Gastroesophageal sphincter (tissue), 4 donors: ENCODE data around the gene CTRB2. TPM values are rescaled to one million over a fixed set of nuclear protein-coding genes. Genes with fewer than 3 reads are reported as not detected.
A peak's percentile ranks its signal among the peaks of the same experiment; 100 is the strongest.

Experiments used
- ATAC-seq: fragments of 150-250 bp; one replicate; pipeline ENCODE4 v1.9.1; 2016; ENCODE audit warnings: mild to moderate bottlenecking, moderate library complexity
- H3K27ac ChIP-seq, 4 donors: fragments of 200-600 bp; sonication (generic) in 3 of 4; 1 replicate in 3 of 4; 2 replicates in 1 of 4; pipeline ENCODE4 v1.5.1; 2016 to 2019
- H3K27me3 ChIP-seq: fragments of 200-600 bp; sonication (generic); one replicate; pipeline ENCODE4 v1.5.1; 2019
- H3K36me3 ChIP-seq, 2 donors: fragments of 200-600 bp; sonication (generic); one replicate each; pipeline ENCODE4 v1.5.1; 2019; ENCODE audit warnings: control low read depth in 1 of 2
- H3K4me1 ChIP-seq, 3 donors: fragments of 200-600 bp; sonication (generic); 1 replicate in 2 of 3; 2 replicates in 1 of 3; pipeline ENCODE4 v1.5.1; 2016 to 2019; ENCODE audit warnings: control low read depth in 2 of 3
- H3K4me3 ChIP-seq, 2 donors: fragments of 200-600 bp; sonication (generic); one replicate each; pipeline ENCODE4 v1.5.1; 2019; ENCODE audit warnings: mild to moderate bottlenecking in 1 of 2, moderate library complexity in 1 of 2
- H3K9me3 ChIP-seq, 3 donors: fragments of 200-600 bp; sonication (generic); one replicate each; pipeline ENCODE4 v1.5.1; 2017 to 2019; ENCODE audit warnings: control low read depth in 2 of 3
- EP300 ChIP-seq: sonication (generic); formaldehyde crosslinking; IDR thresholded peaks from one replicate; pipeline ENCODE4 v1.6.1; 2017; ENCODE audit warnings: antibody characterized with exemption, mild to moderate bottlenecking
- POLR2A ChIP-seq, 2 donors: fragments of 450-650 bp; IDR thresholded peaks; one replicate each; pipeline ENCODE4 v1.6.1; 2017; ENCODE audit warnings: antibody characterized with exemption in 2 of 2, mild to moderate bottlenecking in 2 of 2, moderate library complexity in 1 of 2
- POLR2AphosphoS5 ChIP-seq: sonication (generic); formaldehyde crosslinking; IDR thresholded peaks from one replicate; pipeline ENCODE4 v1.6.1; 2017; ENCODE audit warnings: antibody characterized with exemption
- WGBS, 2 donors: methylation state at CpG; one replicate each; pipeline ENCODE4 v1.1.5; 2018; ENCODE audit warnings: low coverage in 1 of 2; 5-methylcytosine and 5-hydroxymethylcytosine counted together
- total RNA-seq, 4 donors: library from RNA; depleted of rRNA; stranded (reverse); fragments of >200 nt; gene quantifications; one replicate each; pipeline ENCODE4 v1.1.0, GENCODE V29; 2016
- TF ChIP-seq, protein P1 (sequence below), 4 experiments: fragments of 200-600 bp in 2 of 4; fragments of 450-650 bp in 2 of 4; sonication (generic) in 1 of 4; IDR thresholded peaks; one replicate each; pipeline ENCODE4 v1.5.1; 2017 to 2019; ENCODE audit warnings: antibody characterized with exemption in 4 of 4, mild to moderate bottlenecking in 2 of 4, moderate library complexity in 2 of 4

The CTRB2 gene
- total RNA-seq: not detected

- WGBS, 2 donors: 79% methylated on average over 2 of the region's 24 CpGs; no CpG with 5 or more reads in 1 of the 2 donors
- ATAC-seq: no peak
- H3K4me1 ChIP-seq: no peaks in the 10 kb centered on the region
- peaks cover 12% of the 10 kb centered on the region for H3K27me3 ChIP-seq
- no peaks in the 10 kb centered on the region for H3K36me3 ChIP-seq
- H3K27ac ChIP-seq: no peak within 1 kb of the TSS
- no peak within 1 kb of the TSS for H3K4me3 ChIP-seq
- H3K9me3 ChIP-seq: no peaks in the 10 kb centered on the region
- TF ChIP-seq POLR2AphosphoS5 (no peak), POLR2A (IDR thresholded peaks at IDR 0.05) (no peak), EP300 (no peak)
- TF ChIP-seq, protein P1, sequence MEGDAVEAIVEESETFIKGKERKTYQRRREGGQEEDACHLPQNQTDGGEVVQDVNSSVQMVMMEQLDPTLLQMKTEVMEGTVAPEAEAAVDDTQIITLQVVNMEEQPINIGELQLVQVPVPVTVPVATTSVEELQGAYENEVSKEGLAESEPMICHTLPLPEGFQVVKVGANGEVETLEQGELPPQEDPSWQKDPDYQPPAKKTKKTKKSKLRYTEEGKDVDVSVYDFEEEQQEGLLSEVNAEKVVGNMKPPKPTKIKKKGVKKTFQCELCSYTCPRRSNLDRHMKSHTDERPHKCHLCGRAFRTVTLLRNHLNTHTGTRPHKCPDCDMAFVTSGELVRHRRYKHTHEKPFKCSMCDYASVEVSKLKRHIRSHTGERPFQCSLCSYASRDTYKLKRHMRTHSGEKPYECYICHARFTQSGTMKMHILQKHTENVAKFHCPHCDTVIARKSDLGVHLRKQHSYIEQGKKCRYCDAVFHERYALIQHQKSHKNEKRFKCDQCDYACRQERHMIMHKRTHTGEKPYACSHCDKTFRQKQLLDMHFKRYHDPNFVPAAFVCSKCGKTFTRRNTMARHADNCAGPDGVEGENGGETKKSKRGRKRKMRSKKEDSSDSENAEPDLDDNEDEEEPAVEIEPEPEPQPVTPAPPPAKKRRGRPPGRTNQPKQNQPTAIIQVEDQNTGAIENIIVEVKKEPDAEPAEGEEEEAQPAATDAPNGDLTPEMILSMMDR (IDR thresholded peaks at IDR 0.05): no peak
Measured at GRCh38 chr16:75206749-75207451, at the start of gene CTRB2. Gene CTRB2 (minus strand): TSS chr16:75207161. CDS start chr16:75207141, 20 bp downstream.

DNA sequence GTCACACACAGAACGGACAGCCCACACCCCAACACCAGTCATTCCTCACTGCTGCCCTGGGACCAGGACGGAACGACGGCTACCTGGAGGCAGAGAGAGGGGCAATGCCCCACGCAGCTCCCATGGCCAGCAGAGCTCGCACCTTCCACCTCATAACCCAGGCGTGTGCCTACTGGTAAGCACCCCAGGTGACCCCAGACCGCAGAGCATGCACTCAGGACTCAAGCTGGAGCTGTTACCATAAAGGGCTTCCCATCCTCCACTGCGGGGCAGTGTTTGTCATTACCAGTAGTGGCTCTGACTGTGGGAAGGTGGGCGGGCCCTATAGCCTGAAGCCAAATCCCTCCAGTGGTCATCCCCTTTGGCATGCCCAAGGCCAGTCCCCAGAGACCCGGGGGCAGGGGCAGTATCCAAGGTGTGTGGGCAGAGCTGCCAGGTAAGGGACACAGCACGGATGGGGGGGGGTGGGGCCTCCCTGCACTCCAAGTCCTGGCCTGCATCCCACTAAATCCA, 49.2 kb upstream of the CTRB2 start:
- no peaks in the 10 kb centered on the region for H3K27me3 ChIP-seq
- 58% methylated on average over 3 of the region's 12 CpGs; no CpG with 5 or more reads in 1 of the 2 donors for WGBS, 2 donors
- peak overlapping the region in 3 of 4 donors; percentile 92 to 97 (median 95) for H3K27ac ChIP-seq
- no peak for ATAC-seq
- TF ChIP-seq POLR2AphosphoS5 (peak; percentile 21), EP300 (no peak)
- no peak overlapping the region for H3K4me3 ChIP-seq
- H3K9me3 ChIP-seq: no peaks in the 10 kb centered on the region
- no peaks in the 10 kb centered on the region for H3K36me3 ChIP-seq
- H3K4me1 ChIP-seq: peaks cover 4 to 93% (median 75%) of the 10 kb centered on the region in 3 donors

GRCh38 chr16:75254359-75254837, 47.4 kb upstream of the CTRB2 start:
- Histone ChIP-seq H3K9me3 (no peaks in the 10 kb centered on the region), H3K36me3 (no peaks in the 10 kb centered on the region), H3K27me3 (no peaks in the 10 kb centered on the region), H3K27ac (peak overlapping the region in 3 of 4 donors; percentile 92 to 97 (median 95)), H3K4me1 (peaks cover 4 to 95% (median 82%) of the 10 kb centered on the region in 3 donors), H3K4me3 (no peak overlapping the region)
- 52% methylated on average over 4 of the region's 5 CpGs; no CpG with 5 or more reads in 1 of the 2 donors for WGBS, 2 donors
- no peak for TF ChIP-seq EP300
- no peak for TF ChIP-seq POLR2AphosphoS5
- no peak for TF ChIP-seq POLR2A (IDR thresholded peaks at IDR 0.05)
- TF ChIP-seq, protein P1 (IDR thresholded peaks at IDR 0.05): no peak
- no peak for ATAC-seq

DNA sequence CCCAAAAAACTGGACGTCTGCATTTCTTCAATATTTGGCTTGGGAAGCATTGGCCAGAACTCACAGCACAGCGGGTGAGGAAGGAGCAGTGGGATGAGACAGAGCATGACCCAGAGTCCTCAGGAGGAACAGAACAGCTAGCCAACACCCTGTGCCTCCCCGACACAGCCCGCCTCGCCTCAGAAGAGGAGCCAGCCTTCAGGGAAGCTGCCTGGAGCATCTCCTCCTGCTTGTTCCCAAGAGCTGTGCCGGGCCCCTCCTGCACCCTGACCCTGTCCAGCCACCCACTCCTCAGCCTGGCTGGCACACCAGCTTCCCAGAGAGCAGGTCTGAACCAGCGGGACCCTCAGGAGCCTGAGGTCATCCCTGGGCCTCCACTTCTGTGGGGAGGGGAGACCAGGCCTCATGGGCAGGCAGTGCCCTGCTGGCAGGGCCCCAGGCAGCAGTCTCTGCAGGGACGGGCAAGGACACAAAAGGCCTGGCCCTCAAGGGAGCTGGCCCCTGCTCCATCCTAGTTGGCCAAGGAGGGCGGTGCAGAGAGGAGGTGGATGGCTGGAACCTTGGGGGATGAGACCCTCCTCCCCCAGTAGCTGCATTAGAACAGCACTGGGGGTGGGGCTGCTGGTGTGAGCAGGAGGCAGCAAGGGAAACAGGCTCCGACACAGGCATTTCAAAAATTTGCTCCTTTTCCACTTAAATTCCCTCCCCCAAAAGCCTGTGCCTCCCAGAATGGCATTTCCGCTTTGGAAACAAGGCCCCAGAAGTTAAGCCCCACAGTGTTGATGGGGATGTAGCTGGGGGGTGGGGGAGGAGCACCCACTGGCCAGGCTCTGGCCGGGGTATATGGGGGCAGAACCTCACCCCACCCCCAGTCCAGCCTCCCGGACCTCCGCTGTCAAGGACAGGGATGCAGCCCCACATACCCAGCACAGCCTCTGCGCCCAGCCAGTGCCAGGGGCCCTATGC, 46.3 kb upstream of the CTRB2 start:
- no peaks in the 10 kb centered on the region for H3K36me3 ChIP-seq
- no peak overlapping the region for H3K4me3 ChIP-seq

More for the DNA sequence above, 46.3 kb upstream of the CTRB2 start:
- WGBS, 2 donors: 32 to 50% methylated on average over 2 to 3 of the region's 15 CpGs
- H3K27me3 ChIP-seq: no peaks in the 10 kb centered on the region
- ATAC-seq: no peak
- peak overlapping the region; percentile 58 to 97 (median 94) for H3K27ac ChIP-seq
- no peaks in the 10 kb centered on the region for H3K9me3 ChIP-seq
- TF ChIP-seq EP300: no peak
- TF ChIP-seq, protein P1 (IDR thresholded peaks at IDR 0.05): no peak
- no peak for TF ChIP-seq POLR2A (IDR thresholded peaks at IDR 0.05)
- no peak for TF ChIP-seq POLR2AphosphoS5
- H3K4me1 ChIP-seq: peaks cover 4 to 97% (median 87%) of the 10 kb centered on the region in 3 donors
